HFFc6 (cell line): ENCODE results near the gene BBS1. TPM values are rescaled to one million over a fixed set of nuclear protein-coding genes. Genes with fewer than 3 reads are reported as not detected.

Experiments used
- DNase-seq: peaks from one replicate; pipeline ENCODE4 v3.0.0-alpha.2; 2018
- H3K27ac Mint-ChIP-seq: 2 replicates; pipeline ENCODE4 v1.8.0; 2020; ENCODE audit warnings: mild to moderate bottlenecking, mixed read lengths
- H3K27me3 Mint-ChIP-seq: 2 replicates; pipeline ENCODE4 v1.8.0; 2021; ENCODE audit warnings: mild to moderate bottlenecking, moderate library complexity, mixed read lengths; ENCODE audit not compliant: insufficient read depth
- H3K36me3 Mint-ChIP-seq: 2 replicates; pipeline ENCODE4 v1.8.0; 2021; ENCODE audit warnings: low read depth, mixed read lengths
- H3K4me1 Mint-ChIP-seq: 2 replicates; pipeline ENCODE4 v1.8.0; 2020; ENCODE audit warnings: low read depth, mixed read lengths
- H3K4me3 Mint-ChIP-seq: 2 replicates; pipeline ENCODE4 v1.8.0; 2020; ENCODE audit warnings: mild to moderate bottlenecking, moderate library complexity, mixed read lengths
- H3K9me3 Mint-ChIP-seq: 2 replicates; pipeline ENCODE4 v1.8.0; 2020; ENCODE audit warnings: mild to moderate bottlenecking, mixed read lengths
- total RNA-seq, 6 experiments: library from RNA; stranded (reverse); fragmentation: NEBNext Ultra II Directional; extraction: Animal tissue kit (Norgen Biotek cat#: 25700); gene quantifications; 2 replicates in 1 of 6; 3 replicates in 5 of 6; pipeline ENCODE4 v1.2.3, GENCODE V29; 2021
- TF ChIP-seq, protein P1 (sequence below): fragments of 200-600 bp; sonication (generic); IDR thresholded peaks from 2 replicates; pipeline ENCODE4 v1.5.0; 2021; ENCODE audit warnings: antibody characterized with exemption, mild to moderate bottlenecking

Gene BBS1
- total RNA-seq, 6 experiments from 2014 or later = 14.9 to 21.4 (median 17.3) TPM

- no peak overlapping the region for H3K27ac Mint-ChIP-seq
- no peaks in the 10 kb centered on the region for H3K9me3 Mint-ChIP-seq
- H3K4me1 Mint-ChIP-seq = no peaks in the 10 kb centered on the region
- TF ChIP-seq, protein P1, sequence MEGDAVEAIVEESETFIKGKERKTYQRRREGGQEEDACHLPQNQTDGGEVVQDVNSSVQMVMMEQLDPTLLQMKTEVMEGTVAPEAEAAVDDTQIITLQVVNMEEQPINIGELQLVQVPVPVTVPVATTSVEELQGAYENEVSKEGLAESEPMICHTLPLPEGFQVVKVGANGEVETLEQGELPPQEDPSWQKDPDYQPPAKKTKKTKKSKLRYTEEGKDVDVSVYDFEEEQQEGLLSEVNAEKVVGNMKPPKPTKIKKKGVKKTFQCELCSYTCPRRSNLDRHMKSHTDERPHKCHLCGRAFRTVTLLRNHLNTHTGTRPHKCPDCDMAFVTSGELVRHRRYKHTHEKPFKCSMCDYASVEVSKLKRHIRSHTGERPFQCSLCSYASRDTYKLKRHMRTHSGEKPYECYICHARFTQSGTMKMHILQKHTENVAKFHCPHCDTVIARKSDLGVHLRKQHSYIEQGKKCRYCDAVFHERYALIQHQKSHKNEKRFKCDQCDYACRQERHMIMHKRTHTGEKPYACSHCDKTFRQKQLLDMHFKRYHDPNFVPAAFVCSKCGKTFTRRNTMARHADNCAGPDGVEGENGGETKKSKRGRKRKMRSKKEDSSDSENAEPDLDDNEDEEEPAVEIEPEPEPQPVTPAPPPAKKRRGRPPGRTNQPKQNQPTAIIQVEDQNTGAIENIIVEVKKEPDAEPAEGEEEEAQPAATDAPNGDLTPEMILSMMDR = no peak
- no peaks in the 10 kb centered on the region for H3K36me3 Mint-ChIP-seq
- H3K27me3 Mint-ChIP-seq = peaks cover 2% of the 10 kb centered on the region
- no peak overlapping the region for H3K4me3 Mint-ChIP-seq
- no peak for DNase-seq
These were observed 18.6 kb downstream of the BBS1 start for GRCh38 chr11:66529069-66529468.

- H3K9me3 Mint-ChIP-seq = no peaks in the 10 kb centered on the region
- H3K36me3 Mint-ChIP-seq = no peaks in the 10 kb centered on the region
- no peak overlapping the region for H3K27ac Mint-ChIP-seq
- no peak overlapping the region for H3K4me3 Mint-ChIP-seq
- peaks cover 2% of the 10 kb centered on the region for H3K27me3 Mint-ChIP-seq
- TF ChIP-seq, protein P1 = no peak
- H3K4me1 Mint-ChIP-seq = no peaks in the 10 kb centered on the region
- no peak for DNase-seq
These were observed 19.2 kb downstream of the BBS1 start for GRCh38 chr11:66529655-66530054.

GRCh38 chr11:66530927-66531709 lies 20.7 kb downstream of the BBS1 start:
- TF ChIP-seq, protein P1 = no peak
- Mint-ChIP-seq H3K36me3 (no peaks in the 10 kb centered on the region), H3K4me1 (no peaks in the 10 kb centered on the region), H3K4me3 (no peak overlapping the region), H3K27me3 (peaks cover 2% of the 10 kb centered on the region), H3K27ac (no peak overlapping the region), H3K9me3 (no peaks in the 10 kb centered on the region)
- no peak for DNase-seq

GRCh38 chr11:66531841-66532240 lies 21.4 kb downstream of the BBS1 start:
- TF ChIP-seq, protein P1 = no peak
- Mint-ChIP-seq H3K36me3 (no peaks in the 10 kb centered on the region), H3K4me1 (no peaks in the 10 kb centered on the region), H3K4me3 (no peak overlapping the region), H3K27ac (no peak overlapping the region), H3K27me3 (peaks cover under 1% of the 10 kb centered on the region), H3K9me3 (no peaks in the 10 kb centered on the region)
- no peak for DNase-seq

GRCh38 chr11:66532784-66533183 lies 22.3 kb downstream of the BBS1 start:
- H3K4me1 Mint-ChIP-seq = no peaks in the 10 kb centered on the region
- H3K9me3 Mint-ChIP-seq = no peaks in the 10 kb centered on the region
- no peak overlapping the region for H3K27ac Mint-ChIP-seq
- H3K36me3 Mint-ChIP-seq = 0 out of 2 replicates have a peak, but pooled peaks cover 5% of the 10 kb centered on the region
- H3K4me3 Mint-ChIP-seq = no peak overlapping the region
- H3K27me3 Mint-ChIP-seq = no peaks in the 10 kb centered on the region; the same call in none of the 2 replicates
- TF ChIP-seq, protein P1 = no peak
- no peak for DNase-seq
